Astrocyte (in vitro differentiated cells and primary cell): Measurements from ENCODE around the gene ATCAY. TPM values are rescaled to one million over a fixed set of nuclear protein-coding genes. Genes with fewer than 3 reads are reported as not detected.

Experiments
- DNase-seq: peaks from one replicate; pipeline ENCODE4 v3.0.0-alpha.2; 2010; ENCODE audit warnings: low read depth
- FAIRE-seq: peaks from 2 replicates; lab custom pipeline; 2011; peaks lifted over from hg19 to GRCh38; lab: Jason Lieb, UNC
- H2AFZ ChIP-seq: 2 replicates; pipeline ENCODE4 v1.6.0; 2012; ENCODE audit warnings: low read depth, low read length, inconsistent platforms
- H3K27ac ChIP-seq: 2 replicates; pipeline ENCODE4 v1.5.1; 2011; ENCODE audit warnings: low read depth, low read length, inconsistent platforms
- H3K27me3 ChIP-seq: 2 replicates; pipeline ENCODE4 v1.6.0; 2011; ENCODE audit warnings: low read length, inconsistent platforms; ENCODE audit not compliant: insufficient read depth
- H3K36me3 ChIP-seq: 2 replicates; pipeline ENCODE4 v1.5.1; 2011; ENCODE audit warnings: low read length, inconsistent platforms; ENCODE audit not compliant: insufficient read depth
- H3K4me1 ChIP-seq: 2 replicates; pipeline ENCODE4 v1.5.1; 2011; ENCODE audit warnings: low read length, inconsistent platforms; ENCODE audit not compliant: insufficient read depth
- H3K4me2 ChIP-seq: 2 replicates; pipeline ENCODE4 v1.6.0; 2012; ENCODE audit warnings: low read length, inconsistent platforms
- H3K4me3 ChIP-seq: 2 replicates; pipeline ENCODE4 v1.5.1; 2011; ENCODE audit warnings: low read depth, mild to moderate bottlenecking, low read length, inconsistent platforms; ENCODE audit not compliant: insufficient read depth
- H3K79me2 ChIP-seq: 2 replicates; pipeline ENCODE4 v1.6.0; 2012; ENCODE audit warnings: mild to moderate bottlenecking, low read length, inconsistent platforms; ENCODE audit not compliant: insufficient read depth
- H3K9ac ChIP-seq: 2 replicates; pipeline ENCODE4 v1.6.0; 2012; ENCODE audit warnings: mild to moderate bottlenecking, low read length, inconsistent platforms
- H3K9me3 ChIP-seq: 2 replicates; pipeline ENCODE4 v1.5.1; 2012; ENCODE audit warnings: low read depth, mild to moderate bottlenecking, low read length, inconsistent platforms; ENCODE audit not compliant: insufficient read depth
- H4K20me1 ChIP-seq: 2 replicates; pipeline ENCODE4 v1.6.0; 2012; ENCODE audit warnings: low read length, inconsistent platforms; ENCODE audit not compliant: insufficient read depth
- H3K27ac Mint-ChIP-seq: one replicate; pipeline ENCODE4 v1.8.0; 2021; ENCODE audit warnings: mild to moderate bottlenecking, mixed read lengths; ENCODE audit not compliant: unreplicated experiment
- H3K27me3 Mint-ChIP-seq: one replicate; pipeline ENCODE4 v1.8.0; 2021; ENCODE audit warnings: low read depth, mixed read lengths; ENCODE audit not compliant: unreplicated experiment
- H3K36me3 Mint-ChIP-seq: one replicate; pipeline ENCODE4 v1.8.0; 2021; ENCODE audit warnings: low read depth, mixed read lengths; ENCODE audit not compliant: unreplicated experiment
- H3K4me1 Mint-ChIP-seq: one replicate; pipeline ENCODE4 v1.8.0; 2021; ENCODE audit warnings: low read depth, mixed read lengths; ENCODE audit not compliant: unreplicated experiment
- H3K4me3 Mint-ChIP-seq: one replicate; pipeline ENCODE4 v1.8.0; 2021; ENCODE audit warnings: mild to moderate bottlenecking, moderate library complexity, mixed read lengths; ENCODE audit not compliant: unreplicated experiment
- H3K9me3 Mint-ChIP-seq: one replicate; pipeline ENCODE4 v1.8.0; 2021; ENCODE audit warnings: mild to moderate bottlenecking, mixed read lengths; ENCODE audit not compliant: unreplicated experiment
- EZH2 ChIP-seq: IDR thresholded peaks from 2 replicates; pipeline ENCODE4 v1.6.1; 2012; ENCODE audit warnings: mild to moderate bottlenecking, low read length, inconsistent platforms; ENCODE audit not compliant: insufficient read depth
- total RNA-seq: library from RNA; stranded (reverse); gene quantifications from 2 replicates; pipeline ENCODE4 v1.2.1, GENCODE V29; 2021
- TF ChIP-seq, protein P1 (sequence below): IDR thresholded peaks from 2 replicates; pipeline ENCODE4 v1.5.1; 2011; ENCODE audit warnings: low read depth, mild to moderate bottlenecking, inconsistent platforms, low read length, moderate library complexity; ENCODE audit not compliant: insufficient read depth

The ATCAY gene
- total RNA-seq, 1 donor from 2014 or later: 6.5 TPM

DNA sequence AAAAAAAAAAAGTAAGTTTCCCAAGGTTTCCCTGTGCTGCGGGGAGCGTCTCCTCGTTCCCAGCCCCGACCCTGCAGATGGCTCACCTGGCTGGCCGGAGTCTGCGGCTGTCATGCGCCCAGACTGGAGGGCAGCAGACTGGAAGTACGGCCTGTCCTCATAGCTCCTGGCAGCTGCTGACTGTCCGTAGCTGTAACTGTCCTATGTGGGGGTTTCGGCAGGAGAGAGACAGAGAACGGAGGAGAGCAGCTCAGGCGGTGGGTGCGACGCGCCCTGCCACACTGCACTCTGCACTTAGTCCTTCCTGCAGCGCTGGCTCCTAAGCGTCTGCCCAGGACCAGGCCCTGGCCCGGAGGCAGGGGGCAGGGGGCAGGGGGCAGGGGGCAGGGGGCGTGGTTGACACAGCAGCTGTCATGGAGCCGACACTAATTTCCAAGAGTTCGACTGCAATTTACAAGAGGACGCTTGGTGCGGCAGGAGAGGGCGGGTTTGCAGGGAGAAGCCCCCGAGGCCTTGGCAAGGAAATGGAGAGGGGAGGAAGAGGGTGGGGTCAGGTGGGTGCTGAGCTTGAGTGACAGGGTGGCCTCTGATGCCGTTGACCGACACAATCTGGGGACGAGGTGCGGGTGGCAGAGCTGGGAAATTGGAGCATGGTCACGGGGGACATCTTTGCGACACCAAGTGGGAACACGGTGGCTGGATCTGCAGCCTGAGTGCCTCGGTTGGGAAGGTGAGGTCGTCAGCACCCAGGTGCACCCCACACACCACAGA, 46.7 kb upstream of the ATCAY start:
- H3K9me3 ChIP-seq: peaks cover 10% of the 10 kb centered on the region
- peaks cover 34% of the 10 kb centered on the region for H3K27me3 Mint-ChIP-seq
- H4K20me1 ChIP-seq: no peaks in the 10 kb centered on the region
- FAIRE-seq (no peak), DNase-seq (no peak)
- no peak overlapping the region for H3K27ac ChIP-seq
- no peak overlapping the region for H3K4me2 ChIP-seq
- no peak overlapping the region for H3K9ac ChIP-seq
- no peaks in the 10 kb centered on the region for H3K4me1 Mint-ChIP-seq
- peaks cover 4% of the 10 kb centered on the region for H3K27me3 ChIP-seq
- no peaks in the 10 kb centered on the region for H3K79me2 ChIP-seq
- no peaks in the 10 kb centered on the region for H3K4me1 ChIP-seq
- H3K9me3 Mint-ChIP-seq: peaks cover 10% of the 10 kb centered on the region
- TF ChIP-seq, protein P1, sequence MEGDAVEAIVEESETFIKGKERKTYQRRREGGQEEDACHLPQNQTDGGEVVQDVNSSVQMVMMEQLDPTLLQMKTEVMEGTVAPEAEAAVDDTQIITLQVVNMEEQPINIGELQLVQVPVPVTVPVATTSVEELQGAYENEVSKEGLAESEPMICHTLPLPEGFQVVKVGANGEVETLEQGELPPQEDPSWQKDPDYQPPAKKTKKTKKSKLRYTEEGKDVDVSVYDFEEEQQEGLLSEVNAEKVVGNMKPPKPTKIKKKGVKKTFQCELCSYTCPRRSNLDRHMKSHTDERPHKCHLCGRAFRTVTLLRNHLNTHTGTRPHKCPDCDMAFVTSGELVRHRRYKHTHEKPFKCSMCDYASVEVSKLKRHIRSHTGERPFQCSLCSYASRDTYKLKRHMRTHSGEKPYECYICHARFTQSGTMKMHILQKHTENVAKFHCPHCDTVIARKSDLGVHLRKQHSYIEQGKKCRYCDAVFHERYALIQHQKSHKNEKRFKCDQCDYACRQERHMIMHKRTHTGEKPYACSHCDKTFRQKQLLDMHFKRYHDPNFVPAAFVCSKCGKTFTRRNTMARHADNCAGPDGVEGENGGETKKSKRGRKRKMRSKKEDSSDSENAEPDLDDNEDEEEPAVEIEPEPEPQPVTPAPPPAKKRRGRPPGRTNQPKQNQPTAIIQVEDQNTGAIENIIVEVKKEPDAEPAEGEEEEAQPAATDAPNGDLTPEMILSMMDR: no peak
- no peak for TF ChIP-seq EZH2
- H2AFZ ChIP-seq: no peak overlapping the region
- no peak overlapping the region for H3K4me3 Mint-ChIP-seq
- no peak overlapping the region for H3K27ac Mint-ChIP-seq
- H3K36me3 ChIP-seq: no peaks in the 10 kb centered on the region
- peaks cover 2% of the 10 kb centered on the region for H3K36me3 Mint-ChIP-seq
- no peak overlapping the region for H3K4me3 ChIP-seq

DNA sequence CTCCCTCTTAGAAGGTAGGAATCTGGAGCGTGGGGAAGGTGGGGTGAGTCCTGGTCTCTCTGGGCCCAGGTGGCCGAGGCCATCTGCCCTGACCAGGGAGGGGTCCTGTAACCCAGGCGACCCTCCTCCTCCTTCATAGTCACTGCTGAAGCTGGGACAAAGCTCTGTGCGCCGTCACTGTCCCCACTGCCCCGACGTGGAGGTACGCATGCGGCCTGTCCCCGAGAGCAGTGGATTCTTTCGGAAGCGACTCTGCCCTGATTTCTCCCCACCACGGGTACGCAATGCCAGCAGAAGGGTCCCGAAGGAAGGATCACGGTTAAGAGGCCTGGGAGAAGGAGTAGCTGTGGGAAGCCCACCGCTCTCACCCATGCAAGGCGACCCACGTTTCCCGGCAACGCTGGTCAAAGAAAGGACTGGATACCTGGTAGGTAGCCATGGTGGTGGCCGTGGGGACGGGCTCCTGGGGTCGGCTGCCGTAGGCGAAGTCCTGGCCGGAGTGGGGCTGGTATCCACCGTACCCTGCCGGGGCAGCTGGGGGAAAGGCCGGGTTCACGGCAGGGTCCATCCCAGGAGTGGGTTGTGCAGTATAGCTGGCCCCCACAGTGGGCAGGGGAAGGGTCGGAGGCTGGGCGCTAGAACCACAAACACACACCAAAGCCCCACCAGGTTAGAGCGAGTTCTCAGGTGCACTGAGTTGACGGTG, 46.0 kb upstream of the ATCAY start:
- Histone ChIP-seq H3K4me3 (no peak overlapping the region), H3K9ac (no peak overlapping the region), H3K27ac (no peak overlapping the region), H3K9me3 (peaks cover 10% of the 10 kb centered on the region), H3K4me2 (no peak overlapping the region), H2AFZ (no peak overlapping the region), H3K36me3 (no peaks in the 10 kb centered on the region), H4K20me1 (no peaks in the 10 kb centered on the region), H3K4me1 (no peaks in the 10 kb centered on the region), H3K79me2 (no peaks in the 10 kb centered on the region), H3K27me3 (peaks cover 5% of the 10 kb centered on the region)
- TF ChIP-seq EZH2: no peak
- TF ChIP-seq, protein P1: no peak
- Mint-ChIP-seq H3K4me1 (no peaks in the 10 kb centered on the region), H3K27me3 (peaks cover 35% of the 10 kb centered on the region), H3K36me3 (peaks cover 2% of the 10 kb centered on the region), H3K9me3 (peaks cover 10% of the 10 kb centered on the region), H3K27ac (no peak overlapping the region), H3K4me3 (no peak overlapping the region)
- DNase-seq (no peak), FAIRE-seq (no peak)
